Lower lobe of right lung (tissue), 2 donors: ENCODE results near the gene FXYD2. TPM values are rescaled to one million over a fixed set of nuclear protein-coding genes. Genes with fewer than 3 reads are reported as not detected.
A peak's percentile ranks its signal among the peaks of the same experiment; 100 is the strongest.

Experiments
- ATAC-seq, 2 donors: fragments of 200-7000 bp; cut with Tn5 transposase; one replicate each; pipeline ENCODE4 v1.9.1; 2020 to 2022; ENCODE audit warnings: mild to moderate bottlenecking in 2 of 2, moderate library complexity in 2 of 2
- DNase-seq: peaks from one replicate; pipeline ENCODE4 v3.0.0-alpha.2; 2020
- H3K27ac ChIP-seq: fragments of 200-600 bp; one replicate; pipeline ENCODE4 v1.8.0; 2022
- H3K27me3 ChIP-seq: fragments of 200-600 bp; one replicate; pipeline ENCODE4 v1.8.0; 2022; ENCODE audit warnings: low read depth
- H3K36me3 ChIP-seq: fragments of 200-600 bp; one replicate; pipeline ENCODE4 v1.8.0; 2022; ENCODE audit warnings: mild to moderate bottlenecking
- H3K4me1 ChIP-seq: fragments of 200-600 bp; one replicate; pipeline ENCODE4 v1.8.0; 2022
- H3K4me3 ChIP-seq: fragments of 200-600 bp; one replicate; pipeline ENCODE4 v1.8.0; 2022; ENCODE audit warnings: mild to moderate bottlenecking
- H3K9me3 ChIP-seq: fragments of 200-600 bp; one replicate; pipeline ENCODE4 v1.8.0; 2022
- intact Hi-C: fragments of 100-400 bp; cut with DNase I; formaldehyde crosslinking; loops from one replicate; pipeline ENCODE4 v1.11.0; 2022
- total RNA-seq: library from RNA; stranded (reverse); fragmentation: NEBNext Ultra II Directional; extraction: Animal tissue kit (Norgen Biotek cat#: 25700); gene quantifications from one replicate; pipeline ENCODE4 v1.2.1, GENCODE V29; 2021
- TF ChIP-seq, protein P1 (sequence below): fragments of 200-600 bp; IDR thresholded peaks from one replicate; pipeline ENCODE4 v1.8.0; 2022; ENCODE audit warnings: antibody characterized with exemption, mild to moderate bottlenecking
- donor health status: DM: no; HTN: yes; CAD: no; lungs with severe emphysema.

FXYD2 gene
- total RNA-seq, 1 donor from 2014 or later: 2.8 TPM

GRCh38 chr11:117794772-117795629 is 29.5 kb downstream of the FXYD2 start:
- H3K4me3 ChIP-seq: no peak overlapping the region
- peaks cover 17% of the 10 kb centered on the region for H3K4me1 ChIP-seq
- no peaks in the 10 kb centered on the region for H3K36me3 ChIP-seq
- peaks cover 50% of the 10 kb centered on the region for H3K27me3 ChIP-seq
- ATAC-seq (no peak), DNase-seq (no peak)
- intact Hi-C loops: no loop called here
- H3K9me3 ChIP-seq: no peaks in the 10 kb centered on the region
- no peak overlapping the region for H3K27ac ChIP-seq
- TF ChIP-seq, protein P1, sequence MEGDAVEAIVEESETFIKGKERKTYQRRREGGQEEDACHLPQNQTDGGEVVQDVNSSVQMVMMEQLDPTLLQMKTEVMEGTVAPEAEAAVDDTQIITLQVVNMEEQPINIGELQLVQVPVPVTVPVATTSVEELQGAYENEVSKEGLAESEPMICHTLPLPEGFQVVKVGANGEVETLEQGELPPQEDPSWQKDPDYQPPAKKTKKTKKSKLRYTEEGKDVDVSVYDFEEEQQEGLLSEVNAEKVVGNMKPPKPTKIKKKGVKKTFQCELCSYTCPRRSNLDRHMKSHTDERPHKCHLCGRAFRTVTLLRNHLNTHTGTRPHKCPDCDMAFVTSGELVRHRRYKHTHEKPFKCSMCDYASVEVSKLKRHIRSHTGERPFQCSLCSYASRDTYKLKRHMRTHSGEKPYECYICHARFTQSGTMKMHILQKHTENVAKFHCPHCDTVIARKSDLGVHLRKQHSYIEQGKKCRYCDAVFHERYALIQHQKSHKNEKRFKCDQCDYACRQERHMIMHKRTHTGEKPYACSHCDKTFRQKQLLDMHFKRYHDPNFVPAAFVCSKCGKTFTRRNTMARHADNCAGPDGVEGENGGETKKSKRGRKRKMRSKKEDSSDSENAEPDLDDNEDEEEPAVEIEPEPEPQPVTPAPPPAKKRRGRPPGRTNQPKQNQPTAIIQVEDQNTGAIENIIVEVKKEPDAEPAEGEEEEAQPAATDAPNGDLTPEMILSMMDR: no peak

GRCh38 chr11:117794135-117794534 is 30.4 kb downstream of the FXYD2 start:
- H3K4me3 ChIP-seq: no peak overlapping the region
- H3K4me1 ChIP-seq: peaks cover 17% of the 10 kb centered on the region
- no peak for DNase-seq
- H3K9me3 ChIP-seq: no peaks in the 10 kb centered on the region
- no peak overlapping the region for H3K27ac ChIP-seq
- TF ChIP-seq, protein P1: no peak
- intact Hi-C loops: no loop called here
- peaks cover 50% of the 10 kb centered on the region for H3K27me3 ChIP-seq
- H3K36me3 ChIP-seq: no peaks in the 10 kb centered on the region
- ATAC-seq: no peak

DNA sequence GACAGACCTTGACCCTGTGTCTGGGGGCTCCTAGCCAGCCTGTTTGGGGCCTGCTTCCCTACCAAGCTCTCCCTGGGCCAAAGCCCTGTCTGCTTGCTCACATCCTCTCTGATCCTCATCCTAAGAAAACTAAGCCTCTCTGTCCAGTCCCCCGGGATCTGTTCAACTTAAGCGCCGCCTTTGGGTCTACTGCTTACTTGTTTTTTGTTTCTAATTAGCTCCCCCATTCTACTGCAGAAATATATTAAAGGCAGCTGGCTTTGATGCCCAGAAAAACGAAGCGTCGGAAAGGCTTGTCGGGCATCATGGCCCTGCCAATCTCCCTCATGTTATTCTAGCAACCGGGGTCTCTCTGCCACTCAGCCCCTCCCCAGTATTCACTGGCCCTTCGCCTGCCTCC is 31.0 kb downstream of the FXYD2 start:
- Histone ChIP-seq H3K9me3 (no peaks in the 10 kb centered on the region), H3K36me3 (no peaks in the 10 kb centered on the region), H3K4me3 (no peak overlapping the region), H3K4me1 (peaks cover 17% of the 10 kb centered on the region), H3K27ac (no peak overlapping the region), H3K27me3 (peaks cover 50% of the 10 kb centered on the region)
- ATAC-seq (no peak), DNase-seq (no peak)
- intact Hi-C loops: no loop called here
- TF ChIP-seq, protein P1: no peak

- H3K9me3 ChIP-seq: no peaks in the 10 kb centered on the region
- intact Hi-C loops: no loop called here
- ATAC-seq: no peak
Observed at GRCh38 chr11:117792992-117793391, 31.6 kb downstream of the FXYD2 start.

DNA sequence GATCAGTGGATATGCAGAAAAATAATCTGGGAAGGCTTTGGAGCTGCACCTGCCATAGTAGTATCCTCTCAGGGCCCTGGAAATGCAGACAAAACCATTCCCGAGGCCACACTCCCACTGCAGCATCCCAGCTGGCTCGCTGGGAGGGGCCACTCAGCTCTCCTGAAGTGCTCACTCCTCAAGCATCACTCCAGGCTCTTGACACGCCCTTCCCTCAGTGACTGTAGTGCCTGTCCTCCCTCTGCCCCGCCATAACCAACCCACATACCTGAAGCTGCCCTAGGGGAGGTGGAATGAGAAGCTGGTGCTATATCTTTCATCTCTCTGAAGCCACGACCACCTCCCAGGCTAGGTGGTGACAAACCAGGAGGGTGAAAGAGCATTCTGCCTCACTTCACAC is 32.3 kb downstream of the FXYD2 start:
- Histone ChIP-seq H3K27ac (no peak overlapping the region), H3K9me3 (no peaks in the 10 kb centered on the region), H3K4me1 (peaks cover 17% of the 10 kb centered on the region), H3K36me3 (no peaks in the 10 kb centered on the region), H3K27me3 (peaks cover 39% of the 10 kb centered on the region), H3K4me3 (no peak overlapping the region)
- TF ChIP-seq, protein P1: no peak
- intact Hi-C loops: no loop called here
- DNase-seq (peak; percentile 71), ATAC-seq (peak; percentile 84 to 86)

More at GRCh38 chr11:117792992-117793391, 31.6 kb downstream of the FXYD2 start:
- TF ChIP-seq, protein P1: no peak
- Histone ChIP-seq H3K4me1 (peaks cover 17% of the 10 kb centered on the region), H3K27me3 (peaks cover 46% of the 10 kb centered on the region), H3K4me3 (no peak overlapping the region), H3K27ac (no peak overlapping the region), H3K36me3 (no peaks in the 10 kb centered on the region)
- DNase-seq: no peak
